CD4-positive, alpha-beta T cell treated with Interleukin-17A for 4 hours (primary cell): ENCODE data around the gene CCDC157.

Experiments used
- DNase-seq: peaks from one replicate; pipeline ENCODE4 v3.0.0-alpha.2; 2020; ENCODE audit warnings: mixed read lengths

The CCDC157 gene

GRCh38 chr22:30356449-30357235, at the start of gene CCDC157, which contains the start of gene SF3A1:
Gene CCDC157 (plus strand): TSS chr22:30357007. CDS start chr22:30366001, 8,994 bp downstream.
Gene SF3A1 (minus strand): TSS chr22:30356894. CDS start chr22:30356792, 102 bp downstream.
- peak; percentile 89 for DNase-seq

- DNase-seq: peak; percentile 27
Observed at GRCh38 chr22:30307041-30307574, 49.7 kb upstream of the CCDC157 start.

DNA sequence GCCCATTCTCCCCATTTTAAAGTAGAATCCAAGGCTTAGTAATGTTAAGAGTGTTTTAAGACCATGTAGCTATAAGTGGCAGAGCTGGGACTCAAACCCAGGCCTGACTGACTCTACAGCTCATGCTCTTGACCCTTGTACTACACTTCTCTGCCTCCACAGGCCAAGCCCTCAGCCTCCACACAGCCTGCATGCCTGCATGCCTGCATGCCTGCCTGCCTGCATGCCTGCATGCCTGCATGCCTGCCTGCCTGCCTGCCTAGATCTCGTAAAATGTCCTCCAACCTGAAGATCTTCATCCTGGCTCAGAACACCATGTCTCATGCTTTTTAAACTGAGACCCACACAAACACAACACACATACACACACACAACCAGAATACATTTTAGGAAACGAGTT, 48.7 kb upstream of the CCDC157 start:
- DNase-seq: no peak

- DNase-seq: peak; percentile 62
Observed at GRCh38 chr22:30308518-30309230, 48.1 kb upstream of the CCDC157 start.

DNA sequence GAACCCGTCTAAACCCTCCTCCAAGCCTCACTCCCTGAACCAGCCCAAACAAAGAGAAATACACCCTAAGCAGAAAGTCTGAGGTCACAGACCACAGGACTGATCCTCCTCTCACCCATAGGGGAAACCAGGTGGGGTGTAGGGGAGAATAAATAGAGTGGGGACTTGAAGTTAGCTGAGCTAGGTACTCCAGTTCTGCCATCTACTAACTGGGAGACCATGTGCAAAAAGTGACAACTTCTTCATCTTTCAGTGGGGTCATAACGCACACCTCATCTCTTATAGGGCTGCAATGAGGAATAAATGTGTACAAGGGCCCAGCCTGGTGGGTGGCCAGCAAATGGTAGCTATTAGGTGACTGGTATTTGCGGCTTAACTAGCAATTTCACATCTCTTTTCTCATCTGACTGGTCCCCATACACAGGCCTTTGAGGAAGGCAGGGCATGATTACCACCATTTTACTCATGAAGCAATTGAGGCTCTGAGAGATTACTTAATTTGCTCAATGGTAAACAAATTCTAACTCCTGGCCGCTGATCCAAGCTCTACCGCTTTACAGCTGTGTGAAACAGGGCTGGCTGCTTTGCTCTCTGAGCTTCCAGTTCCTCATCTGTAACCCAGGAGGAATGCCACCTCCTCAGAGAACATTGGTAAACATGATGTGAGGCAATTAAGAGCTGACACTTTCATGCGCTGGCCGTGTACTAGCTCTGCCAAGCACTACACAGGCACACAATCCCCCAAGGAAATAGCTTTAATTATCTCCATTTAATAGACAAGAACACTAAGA, 46.7 kb upstream of the CCDC157 start:
- DNase-seq: peak; percentile 51

DNA sequence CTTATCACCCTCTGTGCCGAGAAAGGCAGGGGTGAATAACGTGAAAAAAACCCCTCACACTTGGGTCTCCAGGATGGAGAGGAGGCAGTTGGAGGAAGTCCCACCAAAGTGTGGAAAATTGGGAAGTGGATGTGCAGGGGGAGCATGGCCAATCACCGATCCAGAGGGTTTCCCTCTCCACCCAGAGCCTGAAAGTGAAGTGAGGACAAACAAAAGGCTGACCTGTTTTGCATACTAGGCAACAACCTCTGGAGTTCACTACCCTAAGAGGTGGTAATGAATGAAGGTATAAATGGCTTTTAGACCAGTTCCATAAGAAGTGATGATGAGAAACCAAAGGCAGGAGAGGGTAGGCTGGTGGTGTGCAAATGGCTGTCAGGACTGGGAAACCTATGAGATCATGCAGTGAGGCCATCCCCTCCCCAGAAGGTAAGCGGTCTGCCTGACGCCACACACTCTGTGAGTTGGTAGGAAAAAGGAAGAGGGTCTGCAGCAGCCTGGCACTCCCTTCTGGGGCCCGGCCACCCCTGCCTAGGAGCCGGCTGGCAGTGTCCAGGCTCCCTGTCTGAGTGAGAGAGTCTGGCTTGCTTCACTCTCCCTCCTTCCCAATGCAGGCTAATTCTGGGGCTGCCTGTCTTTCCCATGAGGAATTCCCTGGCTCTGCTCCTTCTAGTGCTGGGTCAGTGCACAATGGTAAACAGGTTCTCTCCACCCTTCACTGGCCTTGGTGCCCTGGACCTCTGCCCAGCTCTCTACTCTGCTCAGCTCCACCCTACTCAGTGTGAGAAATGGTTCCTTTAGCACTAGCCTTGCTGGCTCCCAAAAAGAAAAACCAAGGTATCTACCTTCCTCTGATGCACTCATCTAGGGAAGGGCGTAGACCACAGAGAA, 45.7 kb upstream of the CCDC157 start:
- no peak for DNase-seq

DNA sequence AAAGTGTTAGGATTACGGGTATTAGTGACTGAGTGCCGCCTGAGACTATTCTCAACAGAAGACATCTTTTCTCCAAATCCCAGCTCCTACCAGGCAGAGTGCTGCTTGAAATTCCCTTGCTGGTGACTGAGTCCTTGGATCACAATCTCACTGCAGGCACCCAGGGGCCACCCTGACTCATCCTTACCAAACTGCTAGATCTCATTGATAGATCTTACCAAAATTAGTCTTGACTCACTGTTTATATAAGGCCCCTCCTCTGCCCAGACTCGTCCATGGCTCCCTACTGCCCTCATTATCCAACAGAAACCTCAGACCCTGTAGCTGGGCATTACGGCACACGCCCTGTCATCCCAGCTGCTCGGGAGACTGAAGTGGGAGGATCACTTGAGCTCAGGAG, 44.8 kb upstream of the CCDC157 start:
- DNase-seq: peak; percentile 49

DNA sequence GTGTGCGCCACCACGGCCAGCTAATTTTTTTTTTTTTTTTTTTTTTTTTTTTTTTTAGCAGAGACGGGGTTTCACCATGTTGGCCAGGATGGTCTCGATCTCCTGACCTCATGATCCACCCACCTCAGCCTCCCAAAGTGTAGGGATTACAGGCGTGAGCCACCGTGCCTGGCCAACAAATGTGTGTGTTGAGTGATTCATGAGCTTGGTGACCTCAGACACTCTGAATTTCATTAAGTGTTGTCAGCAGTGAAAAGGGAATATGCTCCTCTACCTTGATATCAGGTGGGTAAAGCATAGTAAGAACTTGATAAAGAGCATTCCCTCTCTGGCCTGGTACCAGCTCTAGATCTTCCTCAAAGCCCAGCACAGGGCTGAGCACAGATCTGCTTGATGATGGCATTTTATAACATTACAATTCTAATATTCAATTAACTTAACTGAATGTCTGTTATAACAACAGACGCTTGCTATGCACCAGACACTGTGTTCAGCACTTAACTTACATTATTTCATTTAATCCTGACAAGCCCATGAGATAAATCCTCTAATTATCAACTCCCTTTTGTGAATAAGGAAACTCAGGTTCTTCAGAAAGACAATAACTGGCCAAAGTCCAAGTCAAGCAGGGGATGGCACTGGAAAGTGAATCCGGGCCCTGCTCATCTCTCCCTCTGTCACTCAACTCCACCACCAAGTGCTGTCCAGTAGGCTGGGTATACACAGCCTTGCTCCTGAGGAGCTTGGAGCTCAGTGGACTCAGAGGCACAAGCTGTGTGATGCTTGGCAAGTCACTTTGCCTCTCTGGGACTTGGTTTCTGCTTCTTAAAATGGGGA, 43.1 kb upstream of the CCDC157 start:
- no peak for DNase-seq

- peak; percentile 59 for DNase-seq
Observed at GRCh38 chr22:30314915-30315314, 41.9 kb upstream of the CCDC157 start.

DNA sequence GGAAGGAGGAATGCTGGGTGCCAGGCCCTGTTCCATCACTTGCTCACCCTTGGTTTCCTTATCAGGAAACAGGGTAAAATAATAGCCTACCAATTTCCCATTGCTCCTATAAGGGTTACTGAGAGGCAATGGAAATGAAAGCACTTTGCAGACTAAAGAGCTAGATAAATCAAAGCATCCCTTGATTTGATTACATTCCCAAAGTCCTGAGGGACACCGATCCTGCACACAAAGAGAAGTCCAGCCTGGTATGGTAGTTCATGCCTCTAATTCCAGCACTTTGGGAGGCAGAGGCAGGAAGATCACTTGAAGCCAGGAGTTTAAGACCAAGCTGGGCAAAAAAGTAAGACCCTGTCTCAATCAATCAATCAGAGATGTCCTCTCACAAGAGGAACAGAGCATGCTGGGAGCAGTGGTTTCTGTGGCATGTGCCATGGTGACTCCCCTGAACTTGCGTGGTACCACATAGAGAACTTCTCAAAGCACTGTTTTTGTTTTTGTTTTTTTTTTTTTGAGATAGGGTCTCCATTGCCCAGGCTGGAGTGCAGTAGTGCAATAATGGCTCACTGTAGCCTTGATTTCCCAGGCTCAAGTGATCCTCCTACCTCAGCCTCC, 40.7 kb upstream of the CCDC157 start:
- peak; percentile 29 for DNase-seq

- no peak for DNase-seq
Observed at GRCh38 chr22:30317778-30318177, 39.0 kb upstream of the CCDC157 start.

- no peak for DNase-seq
Observed at GRCh38 chr22:30318799-30319419, 37.9 kb upstream of the CCDC157 start.

DNA sequence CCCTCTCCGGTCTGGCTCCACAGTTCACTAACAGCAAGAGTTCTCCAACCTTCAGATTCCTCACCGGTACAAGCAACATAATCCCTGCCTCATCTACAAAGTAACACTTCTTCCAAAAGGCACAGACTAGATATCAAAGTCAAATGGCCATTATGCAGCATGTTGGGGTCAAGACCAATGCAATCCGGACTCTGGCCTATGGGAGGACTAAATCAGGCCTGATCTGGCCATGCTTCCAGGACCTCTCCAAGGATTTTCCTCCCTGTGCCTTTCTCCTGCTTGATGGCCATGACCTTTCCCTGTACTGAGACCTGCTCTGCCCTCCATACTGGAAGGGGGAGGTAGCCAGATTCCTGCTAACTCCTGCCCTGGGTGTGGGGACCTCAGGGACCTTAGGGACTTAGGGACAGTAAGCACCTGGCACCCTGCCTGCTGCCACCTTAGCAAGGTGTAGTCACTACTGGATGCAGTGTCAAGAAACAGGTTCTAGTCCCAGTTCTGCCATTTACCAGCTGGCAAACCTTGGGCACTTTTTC, 36.7 kb upstream of the CCDC157 start:
- DNase-seq: no peak

- no peak for DNase-seq
Observed at GRCh38 chr22:30321461-30321860, 35.3 kb upstream of the CCDC157 start.

DNA sequence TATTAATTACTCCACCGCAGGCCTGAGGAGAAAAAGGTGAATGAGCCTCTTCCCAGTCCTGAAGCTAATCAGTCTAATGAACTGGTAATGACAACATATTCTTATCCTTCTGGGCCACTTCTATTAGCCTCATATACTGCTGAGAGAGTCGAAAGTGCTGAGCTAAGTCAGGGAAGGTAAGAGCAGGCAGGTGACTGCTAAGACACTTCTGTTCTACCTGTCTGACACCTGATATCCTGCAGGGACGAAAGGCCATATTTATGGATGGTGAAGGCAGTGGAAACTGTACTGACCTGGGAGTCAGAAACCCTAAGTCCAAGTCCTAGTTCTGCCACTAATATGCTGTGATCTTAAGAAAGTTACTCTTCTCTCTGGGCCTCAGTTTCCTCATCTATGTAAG, 33.6 kb upstream of the CCDC157 start:
- no peak for DNase-seq

GRCh38 chr22:30324014-30324730, 32.6 kb upstream of the CCDC157 start:
- peak; percentile 68 for DNase-seq

DNA sequence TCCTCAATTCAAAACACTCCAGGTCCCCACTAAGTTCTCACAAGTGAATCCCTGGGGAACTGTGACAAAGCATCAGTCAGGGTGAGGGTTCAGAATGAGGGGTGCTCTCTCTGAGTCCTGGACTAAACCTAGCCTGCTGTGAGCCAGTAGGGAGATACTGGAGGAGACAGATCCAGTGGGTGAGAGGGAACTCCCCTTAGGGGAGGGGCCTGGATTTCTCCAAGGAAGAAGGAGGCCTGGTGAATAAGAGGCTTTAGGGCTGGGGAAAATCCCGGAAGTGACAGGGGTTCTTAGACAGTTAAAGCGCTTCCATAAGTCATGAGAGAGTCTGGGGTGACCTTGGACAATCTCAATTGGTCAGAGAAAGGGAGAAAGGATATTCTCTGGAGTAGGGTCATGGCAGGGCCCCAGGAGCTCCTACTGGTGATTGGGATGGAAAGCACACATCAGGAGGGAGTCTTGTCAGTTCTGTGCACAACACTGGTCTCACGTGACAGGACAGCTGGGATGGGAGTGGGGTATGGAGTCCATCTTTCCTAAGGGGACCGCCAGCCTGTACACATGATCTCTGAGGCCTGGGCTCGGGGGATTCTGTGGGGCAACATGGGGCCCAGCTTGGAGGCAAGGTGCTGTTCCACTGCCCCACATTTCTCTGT, 31.6 kb upstream of the CCDC157 start:
- no peak for DNase-seq

DNA sequence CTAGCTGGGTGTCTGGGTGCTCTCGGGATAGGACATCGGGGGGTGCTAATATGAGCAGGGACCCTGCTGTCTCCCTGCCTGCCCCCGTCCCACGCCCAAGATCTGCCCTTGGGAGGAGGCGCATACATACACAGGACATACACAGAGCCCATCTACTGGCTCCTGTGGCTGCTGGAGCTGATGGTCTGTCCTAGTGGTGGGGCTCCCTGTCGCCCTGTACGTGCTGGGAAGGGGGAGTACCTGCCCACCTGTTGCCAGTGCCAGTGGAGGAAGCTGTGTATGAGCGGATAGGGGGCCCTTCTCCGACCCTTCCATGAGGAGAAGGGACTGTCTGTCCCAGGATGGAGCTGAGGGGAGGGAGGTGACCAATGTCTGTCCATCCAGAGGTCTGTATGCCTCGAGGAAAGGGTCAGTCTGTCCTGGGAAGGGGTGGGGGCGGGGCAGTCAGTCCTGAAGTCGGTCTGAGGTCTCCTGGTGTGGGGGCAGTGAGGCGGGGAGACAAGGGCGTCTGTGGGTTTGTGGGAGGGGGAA, 31.0 kb upstream of the CCDC157 start:
- DNase-seq: no peak
